ENCODE measurements around the gene CAV3.

The CAV3 gene

DNA sequence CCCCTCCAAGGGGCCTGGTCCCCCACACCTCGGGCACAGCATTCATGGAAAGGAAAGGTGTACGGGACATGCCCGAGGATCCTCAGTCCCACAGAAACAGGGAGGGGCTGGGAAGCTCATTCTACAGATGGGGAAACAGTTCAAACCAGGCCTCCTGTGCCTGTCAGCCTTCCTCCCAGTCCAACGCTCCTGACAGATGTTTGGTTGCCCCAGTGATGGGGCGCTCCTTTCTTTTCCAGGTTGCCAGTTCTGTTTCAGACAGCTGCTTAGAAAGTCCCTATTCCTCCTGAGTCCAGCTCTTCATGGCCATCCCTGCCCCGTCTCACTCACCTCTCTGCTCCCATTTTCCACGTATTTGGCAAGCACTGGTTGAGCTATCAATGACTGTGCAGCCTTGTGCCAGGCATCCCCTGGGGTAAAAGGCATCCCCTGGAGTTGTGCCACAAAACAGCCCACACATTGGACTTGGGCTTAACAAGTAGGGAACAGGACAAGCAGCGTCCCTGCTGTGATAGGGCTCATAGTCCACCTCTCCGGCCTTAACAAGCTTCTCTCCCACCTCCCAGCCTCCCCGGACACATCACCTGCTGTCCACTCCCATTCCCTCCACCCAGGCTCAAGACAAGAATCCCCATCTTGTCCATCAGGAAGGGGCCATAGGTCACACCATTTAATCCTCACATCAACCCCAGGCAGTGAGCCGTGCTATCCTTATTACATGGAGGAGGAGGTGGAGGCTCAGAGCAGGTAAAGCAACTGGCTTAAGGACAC, 29.2 kb downstream of the CAV3 start:
- DNase-seq, result no peak

DNA sequence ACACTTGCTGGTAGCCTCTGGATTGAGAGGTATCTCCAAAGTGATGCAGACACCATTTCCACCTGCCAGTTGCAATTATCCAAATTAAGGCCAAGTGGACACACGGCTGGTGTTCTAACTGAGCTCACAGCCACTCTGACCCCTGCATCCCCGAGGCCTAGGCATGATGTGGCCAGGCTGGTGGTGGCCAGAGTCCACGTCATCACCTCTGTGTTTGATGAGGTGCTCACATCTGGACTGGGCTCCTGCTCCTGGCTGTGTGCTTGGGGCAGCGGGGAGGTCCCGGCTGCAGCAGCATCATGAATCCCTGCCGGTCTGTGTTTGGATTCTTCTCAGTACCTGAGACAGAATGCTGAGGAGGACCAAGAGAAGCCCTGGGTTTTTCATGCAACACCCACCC, 30.9 kb downstream of the CAV3 start:
- DNase-seq, result no peak

DNA sequence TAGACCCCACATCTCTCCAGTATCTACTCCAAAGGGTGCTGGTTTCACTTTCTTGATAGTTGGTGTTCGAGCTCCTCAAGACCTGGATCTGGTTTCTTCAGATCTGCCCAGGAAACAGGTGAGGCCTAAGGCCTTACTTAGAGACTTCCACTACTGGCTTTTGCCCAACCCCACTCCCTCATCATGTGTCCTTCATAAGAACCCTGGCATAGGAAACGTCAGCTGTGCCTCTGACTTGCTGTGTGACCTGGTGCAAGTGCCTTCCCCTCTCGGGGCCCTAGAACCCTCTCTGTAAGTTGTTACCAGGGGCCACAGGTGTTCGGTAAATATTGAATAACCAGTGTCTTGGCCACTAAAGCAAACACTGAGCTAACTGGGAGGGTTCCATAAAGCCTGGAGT, 31.9 kb downstream of the CAV3 start:
- no peak for DNase-seq

DNA sequence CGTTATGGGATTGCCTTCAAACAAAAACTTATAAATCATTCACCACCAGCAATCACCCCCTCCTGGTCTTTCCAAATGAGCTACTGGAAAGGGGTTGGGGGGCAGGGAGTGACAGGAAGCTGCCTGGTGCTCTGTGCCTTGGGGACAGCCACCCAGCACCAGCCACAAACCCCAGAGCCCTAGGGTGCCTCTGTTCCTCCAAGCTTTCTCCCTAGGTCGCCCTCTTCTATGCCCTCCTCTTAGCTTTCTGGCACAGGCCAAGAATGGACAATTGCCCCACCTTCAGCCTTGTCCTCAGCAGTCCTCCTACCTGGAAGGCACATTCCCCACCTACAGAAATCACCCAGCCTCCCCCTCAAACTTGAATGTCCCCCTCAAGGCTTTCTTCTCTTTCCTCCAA, 32.5 kb downstream of the CAV3 start:
- no peak for DNase-seq

DNA sequence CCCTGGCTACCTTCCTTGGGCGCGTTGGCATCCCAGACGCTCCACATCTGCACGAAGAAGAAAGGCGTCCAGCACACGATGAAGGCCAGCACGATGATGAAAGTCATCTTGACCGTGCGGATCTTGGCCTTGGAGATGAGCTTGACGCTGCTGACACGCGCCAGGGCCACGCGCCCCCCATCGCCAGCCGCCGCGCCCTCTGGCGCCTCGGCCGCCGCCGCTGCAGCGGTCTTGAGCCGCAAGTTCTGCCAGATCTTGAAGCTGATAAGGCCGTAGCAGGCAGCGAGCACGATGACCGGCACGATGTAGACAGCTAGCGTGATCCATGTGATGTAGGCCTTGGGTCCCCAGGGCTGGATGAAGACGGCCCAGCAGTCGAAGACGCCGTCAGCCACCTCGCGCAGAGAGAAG, 33.7 kb downstream of the CAV3 start:
- no peak for DNase-seq

DNA sequence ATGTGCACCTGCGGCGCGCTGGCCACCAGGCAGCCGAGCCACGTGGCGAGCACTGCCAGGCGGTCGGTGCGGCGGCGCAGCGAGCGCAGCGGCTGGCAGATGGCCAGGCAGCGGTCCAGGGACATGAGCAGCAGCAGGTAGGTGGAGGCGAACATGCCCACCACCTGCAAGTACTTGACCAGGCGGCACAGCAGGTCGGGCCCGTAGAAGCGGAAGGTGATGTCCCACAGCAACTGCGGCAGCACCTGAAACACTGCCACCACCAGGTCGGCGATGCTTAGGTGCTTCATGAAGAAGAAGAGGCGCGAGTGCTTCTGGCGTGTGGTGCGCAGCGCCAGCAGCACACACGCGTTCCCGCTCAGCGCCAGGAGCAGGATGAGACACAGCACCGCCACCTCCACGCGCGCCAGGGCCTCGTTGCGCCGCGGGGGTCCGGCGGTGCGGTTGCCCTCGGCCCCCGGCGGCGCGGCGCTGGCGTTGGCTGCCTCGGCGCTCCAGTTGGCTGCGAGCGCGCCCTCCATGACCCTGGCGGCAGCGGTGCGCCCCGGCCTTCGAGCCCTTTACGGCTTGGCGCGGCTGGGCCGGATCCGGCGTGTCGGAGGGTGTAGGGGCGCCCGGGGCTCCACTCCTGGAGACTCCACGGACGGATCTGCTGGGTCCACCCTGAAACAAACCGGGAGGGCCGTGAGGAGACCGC, 34.2 kb downstream of the CAV3 start:
- DNase-seq, result peak; percentile 54

DNA sequence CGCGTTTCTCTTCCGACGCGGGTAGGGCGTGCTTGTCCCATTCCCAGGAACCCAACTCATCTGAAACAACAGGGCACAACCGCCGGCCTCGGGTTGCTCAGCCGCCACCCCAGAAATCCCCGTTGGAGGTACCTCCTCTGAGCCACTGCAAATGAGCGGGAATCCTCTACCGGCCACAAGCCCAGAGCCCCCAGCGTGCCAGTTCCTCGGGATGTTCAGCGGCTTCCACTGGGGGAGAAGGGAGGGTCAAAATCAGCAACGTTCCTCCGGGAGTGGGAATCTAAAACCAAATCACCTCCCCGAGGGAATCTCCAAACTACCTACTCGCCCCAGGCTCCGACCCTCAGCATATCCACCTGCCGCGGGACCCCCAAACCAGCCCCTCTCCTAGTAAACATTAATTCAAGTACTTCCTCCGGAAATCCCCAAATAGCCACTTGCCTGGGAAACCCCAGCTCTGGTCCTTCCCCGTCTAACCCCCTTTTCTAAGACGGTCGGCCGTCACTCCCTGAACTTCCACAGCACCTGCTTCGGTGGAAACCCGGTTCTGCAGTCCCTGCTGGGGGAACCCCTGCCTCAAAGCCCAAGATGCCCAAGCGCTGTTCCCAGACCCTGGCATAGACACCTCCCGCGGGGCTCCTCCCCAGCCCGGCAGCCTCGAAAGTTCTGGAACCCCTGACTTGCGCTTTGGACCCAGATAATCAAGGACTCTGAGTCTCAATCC, 34.9 kb downstream of the CAV3 start:
- DNase-seq, result peak; percentile 53

DNA sequence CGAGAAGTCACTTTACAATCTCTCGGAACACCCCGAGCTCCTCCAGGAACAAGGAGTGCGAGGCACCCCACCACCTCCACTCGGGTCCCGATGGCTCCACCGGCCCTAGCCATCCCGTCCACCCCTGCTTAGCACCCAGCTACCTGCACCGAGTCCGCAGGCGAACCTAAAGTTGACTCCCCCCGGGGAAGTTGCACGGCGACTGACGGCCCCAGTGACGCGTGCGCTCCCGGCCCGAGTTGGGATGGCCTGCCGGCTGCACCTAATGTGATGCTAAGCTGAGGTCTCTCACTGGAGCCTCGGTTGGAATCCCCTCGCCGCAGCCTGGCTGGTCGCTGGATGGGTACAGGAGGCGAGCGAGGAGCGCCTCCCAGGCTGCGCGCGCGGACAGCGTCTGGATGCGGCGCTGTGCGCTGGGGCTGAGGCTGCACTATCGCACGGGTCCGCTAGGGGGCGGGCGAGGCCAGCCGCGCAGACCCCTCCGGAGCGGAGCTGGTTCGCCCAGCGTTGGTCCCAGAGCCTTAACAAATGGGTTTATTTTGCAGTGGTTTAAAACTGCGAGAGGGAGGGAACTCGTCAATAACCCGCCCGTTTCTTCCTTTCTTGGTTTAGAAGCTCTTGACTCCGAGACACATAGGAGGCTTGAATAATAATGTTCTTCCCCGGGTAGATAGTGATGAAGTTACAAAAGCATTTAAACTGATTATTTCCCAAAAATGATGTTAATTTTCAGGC, 35.7 kb downstream of the CAV3 start, which contains the start of gene OXTR:
Gene OXTR, minus strand, starts transcription at position 526 of the 735 bp plus-strand sequence. CDS start 1,426 bp downstream, outside the sequence.
- peak; percentile 83 for DNase-seq

DNA sequence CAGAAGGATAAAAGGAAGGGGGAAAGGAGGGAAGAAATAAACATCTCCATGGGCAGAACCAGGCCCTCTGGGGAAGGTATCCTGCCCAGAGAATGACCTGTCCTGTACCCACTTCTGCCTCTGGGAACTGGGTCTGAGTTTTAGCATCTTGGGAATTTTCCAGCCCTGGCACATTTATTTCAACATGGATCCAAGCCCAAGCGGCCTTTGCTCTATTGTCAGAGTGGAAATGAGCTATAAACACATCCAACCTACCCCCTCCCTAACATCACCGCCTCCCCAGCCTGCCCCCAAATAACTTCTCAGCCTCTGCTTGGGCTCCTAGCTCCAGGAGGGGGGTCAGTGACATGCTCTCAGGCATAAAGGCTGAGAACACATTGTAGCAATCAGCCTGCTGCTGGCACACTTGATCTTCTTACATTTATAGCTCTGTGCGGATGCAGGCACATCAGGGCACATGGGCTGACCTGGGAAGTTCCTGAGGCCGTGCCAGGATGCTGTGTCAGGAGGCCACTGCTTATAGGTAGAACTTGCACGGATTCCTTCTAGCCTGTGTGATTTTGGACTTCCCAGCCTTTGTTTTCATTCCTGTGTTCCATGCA, 40.4 kb downstream of the CAV3 start:
- DNase-seq, result no peak

DNA sequence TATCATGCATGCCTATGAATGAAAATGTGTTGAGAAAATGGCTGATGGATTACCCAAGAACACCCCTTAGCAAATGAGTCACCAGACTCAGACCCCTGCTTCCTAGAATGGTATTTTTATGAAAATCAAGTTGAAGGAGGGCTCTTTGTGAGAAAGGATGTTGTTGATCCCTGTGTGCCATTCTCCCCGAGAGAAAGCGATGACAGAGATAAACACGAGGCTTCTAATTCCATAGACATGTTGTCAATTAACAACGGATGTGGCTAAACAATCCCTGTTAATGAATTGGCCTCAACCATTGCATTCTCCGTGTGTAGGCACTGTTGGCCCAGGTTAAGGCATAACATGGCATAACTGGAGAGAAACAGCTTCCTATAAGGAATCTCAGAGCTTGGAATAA, 41.6 kb downstream of the CAV3 start:
- DNase-seq, result no peak

DNA sequence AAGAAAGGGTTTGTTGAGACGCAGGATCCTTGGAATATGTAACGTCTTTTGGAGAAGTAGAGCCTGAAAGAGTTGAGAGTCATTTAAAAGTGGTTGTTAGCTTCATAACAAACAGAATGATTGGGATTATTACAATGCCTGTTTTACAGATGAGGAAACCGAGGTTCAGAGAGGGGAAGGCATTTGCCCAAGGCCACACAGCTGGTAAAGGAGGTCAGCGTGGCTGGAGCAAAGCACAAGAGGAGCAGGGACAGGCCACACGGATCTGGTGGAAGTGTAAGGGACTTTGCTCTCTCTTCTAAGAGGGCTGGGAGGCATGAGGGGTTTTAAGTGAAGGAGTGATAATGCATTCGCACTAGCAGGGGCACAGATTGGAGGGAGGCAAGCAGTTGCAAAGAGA, 42.0 kb downstream of the CAV3 start:
- no peak for DNase-seq

DNA sequence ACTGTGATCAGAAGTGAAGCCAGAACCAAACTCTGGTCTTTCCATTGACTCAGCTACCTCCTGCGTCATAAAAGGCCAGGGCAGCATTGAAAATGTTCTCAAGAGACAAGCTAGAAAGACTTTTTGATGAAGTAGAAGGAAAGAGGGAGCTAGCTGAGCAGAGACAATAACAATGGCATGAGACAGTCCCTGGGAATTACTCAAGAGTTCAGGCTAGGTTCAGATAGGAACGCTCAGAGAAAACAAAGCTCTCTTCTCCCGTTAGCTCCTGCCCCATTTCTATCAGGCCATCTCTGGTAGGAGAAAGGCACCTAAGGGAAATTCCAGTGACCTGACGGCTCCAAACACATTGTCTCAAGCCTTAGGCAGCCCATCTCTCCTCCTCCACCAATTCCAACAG, 42.8 kb downstream of the CAV3 start:
- DNase-seq, result no peak

DNA sequence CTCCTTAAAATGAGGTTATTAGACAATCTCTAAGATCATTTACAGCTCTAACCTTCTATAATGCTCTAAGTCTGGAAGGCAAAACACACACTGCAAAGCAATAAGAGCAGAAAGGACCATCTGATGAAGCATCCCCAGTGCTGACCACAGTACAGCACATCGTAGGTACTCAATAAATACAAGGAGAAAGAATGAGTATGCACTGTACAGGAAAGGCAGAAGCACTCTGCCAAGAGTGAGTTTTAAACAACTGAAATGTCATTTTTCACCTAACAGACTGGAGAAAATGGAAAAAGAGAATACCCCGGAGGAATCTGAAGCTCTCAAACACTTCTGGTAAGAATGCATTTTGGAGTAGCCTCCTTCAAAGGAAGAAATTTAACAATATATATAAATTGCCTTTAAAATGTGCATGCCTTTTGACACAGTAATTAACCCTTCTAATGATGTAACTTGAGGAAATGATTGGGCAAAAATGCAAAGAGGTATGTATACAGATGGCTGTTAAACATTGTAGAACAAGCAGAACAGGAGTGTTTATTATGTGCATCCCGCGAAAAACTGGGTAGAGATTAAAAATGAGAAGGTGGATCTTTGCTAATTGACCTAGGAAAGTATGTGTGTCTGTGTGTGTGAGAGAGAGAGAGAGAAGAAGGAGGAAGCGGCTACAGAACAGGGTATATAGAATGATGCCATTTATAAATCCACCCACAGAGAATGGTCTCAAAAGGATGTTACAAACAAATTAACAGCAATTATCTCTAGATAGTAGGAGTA, 43.8 kb downstream of the CAV3 start:
- no peak for DNase-seq

DNA sequence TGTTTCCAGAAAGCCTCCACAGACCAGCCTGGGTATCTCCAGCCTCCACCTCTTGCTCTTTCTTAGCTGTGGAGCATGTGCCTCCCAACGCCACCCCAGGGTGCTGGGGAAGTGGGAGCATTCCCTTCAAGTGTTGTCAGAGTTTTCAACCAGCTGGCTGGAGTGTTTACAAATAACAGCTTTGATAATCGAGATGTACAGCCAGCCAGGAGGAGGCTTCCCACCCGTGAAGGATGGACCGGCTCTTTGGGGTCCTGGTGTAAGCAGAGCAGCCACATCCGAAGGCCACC, 44.3 kb downstream of the CAV3 start:
- DNase-seq, result no peak

DNA sequence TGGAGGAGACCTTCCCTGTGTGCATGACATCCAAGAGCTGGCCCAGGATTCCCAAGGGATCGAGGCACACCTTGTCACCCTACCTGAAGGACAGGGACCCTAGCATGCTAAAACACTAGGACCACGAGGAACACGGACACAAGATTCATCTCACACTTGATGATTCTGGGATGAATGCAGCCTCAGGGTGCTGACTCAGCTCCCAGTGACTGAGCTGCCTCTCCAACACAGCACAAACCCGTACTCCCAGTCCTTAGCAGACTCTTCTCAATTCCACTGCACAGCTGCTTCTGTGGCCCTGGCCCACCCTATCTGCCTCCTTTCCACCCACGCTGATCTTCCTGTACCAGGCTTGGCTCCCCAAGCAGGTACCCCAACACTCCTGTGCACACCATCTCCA, 44.9 kb downstream of the CAV3 start:
- no peak for DNase-seq

DNA sequence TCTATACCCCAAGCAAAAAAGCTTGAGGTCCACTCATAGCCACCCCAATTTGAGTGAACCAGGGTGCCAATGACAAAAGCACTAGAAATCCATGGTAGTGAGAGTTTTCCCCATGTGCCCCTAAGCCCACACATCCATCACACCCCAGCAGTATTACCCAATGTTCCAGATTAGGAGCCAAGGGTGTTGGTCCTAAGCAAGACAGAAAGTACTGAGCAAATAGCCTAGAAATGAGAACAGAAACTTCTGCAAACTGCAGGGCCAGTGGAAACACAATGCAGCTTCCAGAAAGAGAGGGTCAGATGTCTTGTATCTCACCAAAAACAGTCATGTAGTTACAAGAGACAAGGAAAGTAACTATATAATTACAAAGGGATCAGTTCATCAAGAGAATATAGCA, 46.7 kb downstream of the CAV3 start:
- DNase-seq, result no peak

DNA sequence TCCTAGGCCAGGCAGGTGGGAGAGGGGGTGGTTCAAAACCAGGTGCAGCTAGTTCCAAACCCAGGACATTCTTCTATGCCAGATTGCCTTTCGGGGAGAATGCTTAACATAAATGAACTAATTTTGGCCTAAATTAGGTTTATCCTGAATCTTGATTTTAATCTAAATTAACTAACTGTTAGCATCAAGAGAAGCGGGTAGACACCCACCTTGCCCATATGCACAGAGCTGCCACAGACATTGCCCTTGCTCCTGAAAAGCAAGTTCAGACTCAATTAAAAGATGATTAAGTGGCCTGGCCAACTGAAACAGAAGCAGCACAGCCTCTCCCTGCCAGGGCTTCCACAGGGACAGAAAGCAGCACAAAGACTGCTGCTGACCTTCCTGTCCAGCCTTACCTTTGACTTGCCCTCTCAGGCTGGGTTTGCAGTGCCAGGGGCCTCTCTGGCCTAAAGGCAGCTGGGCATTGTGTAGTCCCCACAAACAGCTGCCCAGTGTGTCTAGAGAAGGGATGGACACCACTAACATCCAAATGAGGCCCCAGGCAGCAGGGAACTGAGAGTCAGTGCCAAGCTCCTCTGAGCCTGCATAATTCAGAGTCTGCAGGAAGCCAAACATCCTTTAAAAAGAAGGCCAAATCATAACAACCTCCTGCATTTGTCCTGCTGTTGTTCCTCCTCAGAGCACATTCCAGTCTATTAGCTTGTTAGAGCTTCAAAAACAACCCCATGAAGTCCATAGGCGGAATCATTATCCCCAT, 51.3 kb downstream of the CAV3 start:
- no peak for DNase-seq

DNA sequence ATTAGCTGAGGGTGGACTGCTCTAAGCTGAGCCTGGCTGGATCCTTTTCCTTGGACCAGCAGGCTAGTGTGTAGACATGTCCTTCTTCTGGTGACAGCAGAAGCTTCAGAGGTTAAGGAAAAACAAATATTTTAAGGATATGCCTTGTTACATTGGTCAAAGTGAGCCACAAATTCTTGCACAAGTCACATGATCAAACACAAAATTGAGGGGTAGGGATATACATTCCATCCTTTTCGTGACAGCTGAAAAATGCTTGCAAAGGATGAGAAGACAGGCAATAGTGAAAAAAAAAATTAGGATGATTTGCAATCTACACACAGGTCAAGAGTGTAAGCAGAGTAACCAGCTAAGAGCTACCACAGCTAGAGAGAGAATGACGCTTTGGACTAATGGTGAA, 56.9 kb downstream of the CAV3 start:
- DNase-seq, result no peak

DNA sequence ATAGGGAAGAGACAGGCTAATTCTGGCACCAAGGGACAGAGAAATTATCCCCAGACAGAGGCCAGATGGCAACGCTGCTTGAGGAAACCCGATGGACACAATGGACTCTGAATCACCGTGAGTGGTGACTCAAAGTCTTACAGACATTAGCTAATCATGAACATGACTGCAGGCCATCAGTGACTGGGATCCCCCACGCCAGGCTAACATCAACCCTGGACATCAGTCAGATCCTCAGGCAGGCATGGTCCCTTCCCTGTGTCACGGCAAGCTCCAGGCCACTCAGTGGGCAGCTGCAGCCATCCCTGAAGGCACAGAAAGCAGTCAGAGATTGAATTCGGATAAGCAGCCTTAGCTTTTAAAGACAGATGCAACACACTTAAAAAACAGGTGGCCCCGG, 59.6 kb downstream of the CAV3 start:
- DNase-seq, result no peak

DNA sequence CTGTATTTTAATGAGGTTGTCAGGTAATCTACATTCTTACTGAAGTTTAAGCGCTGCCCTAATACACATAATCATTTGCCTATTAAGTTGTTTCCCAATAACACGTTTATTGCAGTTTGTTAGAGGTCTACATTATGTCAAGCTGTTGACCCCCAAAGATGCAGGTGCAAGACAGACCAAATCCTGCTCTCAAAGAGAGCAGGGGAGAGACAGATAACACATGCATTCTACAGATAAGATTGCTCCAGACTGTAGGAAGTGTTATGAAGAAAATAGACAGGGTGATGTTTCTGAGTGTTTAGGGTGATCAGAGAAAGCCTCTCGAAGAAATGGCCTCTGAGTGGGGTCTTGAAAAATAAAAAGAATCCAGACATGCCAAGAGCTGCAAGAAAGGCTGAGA, 60.6 kb downstream of the CAV3 start:
- no peak for DNase-seq

Data from activated CD8-positive, alpha-beta memory T cell treated with anti-CD3 and anti-CD28 coated beads for 24 hours (primary cell).